Duodenal mucosa (tissue), 2 donors: Measurements from ENCODE around the gene UGT1A8.
"Not testable (repeated sequence)": the region's sequence is repeated elsewhere in the genome, so short reads cannot be mapped to it uniquely, and the experiment has no call there.

Source experiments
- H3K27ac ChIP-seq: one replicate; pipeline ENCODE4 v1.7.0; 2013; ENCODE audit warnings: low read depth, low read length
- H3K27me3 ChIP-seq, 2 donors: one replicate each; pipeline ENCODE4 v1.7.0; 2013; ENCODE audit warnings: low read length in 2 of 2, control low read depth in 1 of 2; ENCODE audit not compliant: insufficient read depth in 2 of 2, control insufficient read depth in 1 of 2
- H3K36me3 ChIP-seq, 2 donors: one replicate each; pipeline ENCODE4 v1.7.0; 2013; ENCODE audit warnings: low read length in 2 of 2, control low read depth in 1 of 2; ENCODE audit not compliant: insufficient read depth in 2 of 2, control insufficient read depth in 1 of 2
- H3K4me1 ChIP-seq, 2 donors: one replicate each; pipeline ENCODE4 v1.7.0; 2013; ENCODE audit warnings: low read length in 2 of 2, control low read depth in 1 of 2; ENCODE audit not compliant: insufficient read depth in 2 of 2, control insufficient read depth in 1 of 2
- H3K4me3 ChIP-seq, 2 donors: one replicate each; pipeline ENCODE4 v1.7.0; 2013; ENCODE audit warnings: low read length in 2 of 2, low read depth in 1 of 2
- H3K9ac ChIP-seq, 2 donors: one replicate each; pipeline ENCODE4 v1.7.0; 2013; ENCODE audit warnings: low read length in 2 of 2, low read depth in 1 of 2
- H3K9me3 ChIP-seq, 2 donors: one replicate each; pipeline ENCODE4 v1.7.0; 2013; ENCODE audit warnings: low read length in 2 of 2, control low read depth in 1 of 2; ENCODE audit not compliant: control insufficient read depth in 1 of 2

Gene UGT1A8

GRCh38 chr2:233598952-233599351 lies 18.5 kb upstream of the UGT1A8 start:
- no peak overlapping the region for H3K4me3 ChIP-seq
- no peaks in the 10 kb centered on the region for H3K36me3 ChIP-seq
- H3K27ac ChIP-seq, result no peak overlapping the region
- H3K9me3 ChIP-seq, result no peaks in the 10 kb centered on the region
- H3K27me3 ChIP-seq, result no peaks in the 10 kb centered on the region
- H3K4me1 ChIP-seq, result no peaks in the 10 kb centered on the region
- no peak overlapping the region for H3K9ac ChIP-seq

DNA sequence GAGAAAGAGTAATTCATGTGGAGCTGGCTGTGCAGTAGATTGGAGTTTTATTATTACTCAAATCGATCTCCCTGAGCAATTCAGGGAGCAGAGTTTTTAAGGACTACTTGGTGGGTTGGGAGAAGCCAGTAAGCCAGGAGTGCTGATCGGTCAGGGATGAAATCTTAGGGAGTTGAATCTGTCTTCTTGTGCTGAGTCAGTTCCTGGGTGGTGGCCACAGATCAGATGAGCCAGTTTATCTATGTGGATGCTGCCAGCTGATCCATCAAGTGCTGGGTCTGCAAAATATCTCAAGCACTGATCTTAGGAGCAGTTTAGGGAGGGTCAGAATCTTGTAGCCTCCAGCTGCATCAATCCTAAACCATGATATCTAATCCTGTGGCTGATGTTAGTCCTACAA lies 17.0 kb upstream of the UGT1A8 start:
- Histone ChIP-seq H3K9me3 (no peaks in the 10 kb centered on the region), H3K4me1 (no peaks in the 10 kb centered on the region), H3K36me3 (no peaks in the 10 kb centered on the region)

DNA sequence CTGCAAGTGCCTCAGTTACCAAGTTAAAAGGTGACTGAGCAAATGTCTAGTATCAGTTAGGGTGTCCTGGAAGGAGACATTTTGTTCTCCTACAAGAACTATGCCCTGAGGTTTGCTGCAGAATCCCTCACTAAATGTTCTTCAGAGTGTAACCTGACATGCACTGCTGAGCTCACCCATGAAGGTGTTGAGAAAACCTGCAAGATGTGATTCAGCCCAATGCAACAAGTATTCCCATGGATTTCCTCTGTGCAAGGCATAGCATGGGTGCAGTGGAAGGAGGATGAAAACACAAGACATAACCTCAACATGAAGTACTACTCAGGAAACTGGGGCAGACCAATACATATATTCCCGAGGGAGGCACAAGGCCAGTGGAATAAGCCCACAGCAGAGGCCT lies 15.4 kb upstream of the UGT1A8 start:
- Histone ChIP-seq H3K27ac (no peak overlapping the region), H3K4me1 (no peaks in the 10 kb centered on the region), H3K4me3 (no peak overlapping the region), H3K27me3 (no peaks in the 10 kb centered on the region), H3K9ac (no peak overlapping the region), H3K36me3 (no peaks in the 10 kb centered on the region), H3K9me3 (no peaks in the 10 kb centered on the region)

More for the DNA sequence above, 17.0 kb upstream of the UGT1A8 start:
- Histone ChIP-seq H3K27me3 (no peaks in the 10 kb centered on the region), H3K27ac (no peak overlapping the region), H3K4me3 (no peak overlapping the region), H3K9ac (no peak overlapping the region)

DNA sequence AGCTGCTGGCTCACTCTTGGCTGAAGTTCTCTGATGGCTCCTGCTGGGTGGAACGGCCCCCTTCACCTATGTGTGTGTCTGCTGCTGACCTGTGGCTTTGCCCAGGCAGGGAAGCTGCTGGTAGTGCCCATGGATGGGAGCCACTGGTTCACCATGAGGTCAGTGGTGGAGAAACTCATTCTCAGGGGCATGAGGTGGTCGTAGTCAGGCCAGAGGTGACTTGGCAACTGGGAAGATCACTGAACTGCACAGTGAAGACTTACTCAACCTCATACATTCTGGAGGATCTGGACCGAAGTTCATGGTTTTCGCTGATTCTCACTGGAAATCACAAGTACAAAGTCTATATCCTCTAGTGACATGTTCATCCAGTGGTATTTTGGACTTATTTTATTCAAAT lies 13.9 kb upstream of the UGT1A8 start:
- no peak overlapping the region for H3K4me3 ChIP-seq
- no peaks in the 10 kb centered on the region for H3K4me1 ChIP-seq

DNA sequence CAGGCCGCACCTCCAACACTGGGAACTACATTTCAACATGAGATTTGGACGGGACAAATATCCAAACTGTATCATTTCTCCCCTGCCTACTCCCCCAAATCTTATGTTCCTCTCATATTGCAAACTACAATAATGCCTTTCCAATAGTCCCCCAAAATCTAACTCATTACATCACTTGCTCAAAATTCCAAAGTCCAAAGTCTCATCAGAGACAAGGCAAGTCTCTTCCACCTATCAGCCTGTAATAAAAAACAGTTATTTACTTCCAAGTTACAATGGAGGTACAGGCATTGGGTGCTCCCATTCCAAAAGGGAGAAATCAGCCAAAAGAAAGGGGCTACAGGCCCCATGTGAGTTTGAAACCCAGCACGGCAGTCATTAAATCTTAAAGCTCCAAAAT lies 12.6 kb upstream of the UGT1A8 start:
- no peaks in the 10 kb centered on the region for H3K27me3 ChIP-seq
- H3K9ac ChIP-seq, result no peak overlapping the region
- no peaks in the 10 kb centered on the region for H3K36me3 ChIP-seq
- H3K27ac ChIP-seq, result no peak overlapping the region
- H3K4me3 ChIP-seq, result no peak overlapping the region
- H3K9me3 ChIP-seq, result no peaks in the 10 kb centered on the region
- H3K4me1 ChIP-seq, result no peaks in the 10 kb centered on the region

More for the DNA sequence above, 13.9 kb upstream of the UGT1A8 start:
- H3K36me3 ChIP-seq, result no peaks in the 10 kb centered on the region
- H3K9me3 ChIP-seq, result no peaks in the 10 kb centered on the region
- H3K27me3 ChIP-seq, result no peaks in the 10 kb centered on the region
- H3K9ac ChIP-seq, result no peak overlapping the region
- H3K27ac ChIP-seq, result no peak overlapping the region

GRCh38 chr2:233605680-233606079 lies 11.8 kb upstream of the UGT1A8 start:
- Histone ChIP-seq H3K27ac (no peak overlapping the region), H3K36me3 (no peaks in the 10 kb centered on the region), H3K4me1 (no peaks in the 10 kb centered on the region), H3K4me3 (no peak overlapping the region), H3K9ac (no peak overlapping the region), H3K27me3 (no peaks in the 10 kb centered on the region), H3K9me3 (no peaks in the 10 kb centered on the region)

DNA sequence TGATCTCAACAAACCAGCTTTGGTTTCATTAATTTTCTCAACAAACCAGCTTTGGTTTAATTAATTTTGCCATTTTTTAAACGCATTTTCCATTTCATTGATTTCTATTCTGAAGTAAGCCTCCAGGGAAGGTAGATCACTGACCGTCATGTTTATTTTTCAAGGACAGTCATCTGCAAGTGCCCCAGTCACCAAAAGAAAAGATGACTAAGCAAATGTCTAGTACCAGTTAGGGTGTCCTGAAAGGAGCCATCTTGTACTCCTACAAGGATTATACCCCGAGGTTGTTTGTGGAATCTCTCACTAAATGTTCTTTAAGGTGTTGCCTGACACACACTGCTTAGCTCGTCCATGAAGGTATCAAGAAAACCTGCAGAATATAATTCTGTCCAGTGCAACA lies 6.1 kb upstream of the UGT1A8 start:
- Histone ChIP-seq H3K9ac (no peak overlapping the region), H3K27me3 (no peaks in the 10 kb centered on the region), H3K27ac (no peak overlapping the region), H3K36me3 (no peaks in the 10 kb centered on the region), H3K4me1 (no peaks in the 10 kb centered on the region), H3K4me3 (no peak overlapping the region), H3K9me3 (no peaks in the 10 kb centered on the region)

DNA sequence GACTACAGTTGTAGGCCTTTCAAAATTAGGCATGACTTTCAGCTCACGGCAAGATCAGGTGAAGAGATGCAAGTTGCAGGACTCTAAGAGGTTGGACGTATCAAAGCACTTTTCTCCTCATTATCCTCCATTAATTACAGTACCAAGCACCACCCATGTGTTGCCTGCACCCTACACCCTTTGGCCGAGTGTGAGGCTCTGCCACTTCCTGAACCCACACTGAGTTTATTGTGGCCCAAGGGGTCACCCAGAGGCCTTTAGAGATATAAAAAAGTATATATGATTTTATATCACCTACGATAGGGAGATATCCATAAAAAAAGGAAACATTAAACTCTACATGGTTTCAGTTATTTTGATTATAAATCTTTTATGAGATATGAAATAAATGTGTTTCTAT lies 2.8 kb downstream of the UGT1A8 start:
- Histone ChIP-seq H3K36me3 (no peaks in the 10 kb centered on the region), H3K4me3 (no peak overlapping the region), H3K4me1 (peaks cover 0 to 3% of the 10 kb centered on the region in 2 donors), H3K9ac (no peak overlapping the region), H3K27me3 (no peaks in the 10 kb centered on the region), H3K9me3 (no peaks in the 10 kb centered on the region), H3K27ac (no peak overlapping the region)

- not testable (repeated sequence) for H3K9me3 ChIP-seq, H3K4me3 ChIP-seq, H3K27ac ChIP-seq, H3K9ac ChIP-seq, H3K27me3 ChIP-seq, H3K36me3 ChIP-seq, H3K4me1 ChIP-seq
These were observed 4.4 kb downstream of the UGT1A8 start for GRCh38 chr2:233621863-233622262.

GRCh38 chr2:233627331-233628025 lies 10.0 kb downstream of the UGT1A8 start:
- Histone ChIP-seq H3K36me3 (no peaks in the 10 kb centered on the region), H3K27ac (no peak overlapping the region), H3K9me3 (peaks cover 0 to 7% of the 10 kb centered on the region in 2 donors), H3K9ac (no peak overlapping the region), H3K27me3 (no peaks in the 10 kb centered on the region), H3K4me3 (no peak overlapping the region), H3K4me1 (no peaks in the 10 kb centered on the region)

DNA sequence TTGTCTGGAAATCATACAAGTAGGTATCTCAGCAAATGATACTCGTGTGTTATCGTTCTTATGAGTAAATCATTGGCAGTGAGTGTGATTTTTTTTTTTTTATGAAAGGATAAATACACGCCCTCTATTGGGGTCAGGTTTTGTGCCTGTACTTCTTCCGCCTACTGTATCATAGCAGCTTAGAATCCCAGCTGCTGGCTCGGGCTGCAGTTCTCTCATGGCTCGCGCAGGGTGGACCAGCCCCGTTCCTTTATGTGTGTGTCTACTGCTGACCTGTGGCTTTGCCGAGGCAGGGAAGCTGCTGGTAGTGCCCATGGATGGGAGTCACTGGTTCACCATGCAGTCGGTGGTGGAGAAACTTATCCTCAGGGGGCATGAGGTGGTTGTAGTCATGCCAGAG lies 18.9 kb downstream of the UGT1A8 start, which contains the start of gene UGT1A10:
TSS of gene UGT1A10 (plus strand) at position 143 of the 400 bp plus-strand sequence. CDS start at position 218, 75 bp downstream.
- H3K9ac ChIP-seq, result peak within 1 kb of the TSS in 1 of 2 donors; percentile 43
- H3K4me1 ChIP-seq, H3K27ac ChIP-seq, H3K9me3 ChIP-seq, H3K36me3 ChIP-seq, H3K27me3 ChIP-seq: not testable (repeated sequence)
- peak within 1 kb of the TSS; percentile 62 to 68 for H3K4me3 ChIP-seq
